Activated T-cell treated with anti-CD3 and anti-CD28 coated beads for 48 hours (primary cell): Measurements from ENCODE around the gene AKT3.
"Not testable (repeated sequence)": the region's sequence is repeated elsewhere in the genome, so short reads cannot be mapped to it uniquely, and the experiment has no call there.

Source experiments
- DNase-seq: peaks from one replicate; pipeline ENCODE4 v3.0.0-alpha.2; 2020; ENCODE audit warnings: low read depth

Gene AKT3

DNA sequence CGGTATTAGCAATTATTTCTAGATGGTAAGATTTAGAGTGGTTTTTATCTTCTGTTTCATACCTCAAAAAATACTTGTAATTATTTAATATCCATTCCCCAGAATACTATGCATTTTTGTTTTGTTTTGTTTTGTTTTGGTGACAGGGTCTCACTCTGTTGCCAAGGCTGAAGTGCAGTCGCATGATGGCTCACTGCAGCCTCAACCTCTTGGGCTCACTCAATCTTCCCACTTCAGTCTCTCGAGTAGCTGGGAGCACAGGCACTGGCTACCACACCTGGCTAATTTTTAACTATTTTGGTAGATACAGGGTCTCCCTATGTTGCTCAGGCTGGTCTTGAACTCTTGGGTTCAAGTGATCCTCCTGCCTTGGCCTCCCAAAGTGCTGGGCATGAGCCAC is 252.7 kb downstream of the AKT3 start:
- DNase-seq, result no peak

DNA sequence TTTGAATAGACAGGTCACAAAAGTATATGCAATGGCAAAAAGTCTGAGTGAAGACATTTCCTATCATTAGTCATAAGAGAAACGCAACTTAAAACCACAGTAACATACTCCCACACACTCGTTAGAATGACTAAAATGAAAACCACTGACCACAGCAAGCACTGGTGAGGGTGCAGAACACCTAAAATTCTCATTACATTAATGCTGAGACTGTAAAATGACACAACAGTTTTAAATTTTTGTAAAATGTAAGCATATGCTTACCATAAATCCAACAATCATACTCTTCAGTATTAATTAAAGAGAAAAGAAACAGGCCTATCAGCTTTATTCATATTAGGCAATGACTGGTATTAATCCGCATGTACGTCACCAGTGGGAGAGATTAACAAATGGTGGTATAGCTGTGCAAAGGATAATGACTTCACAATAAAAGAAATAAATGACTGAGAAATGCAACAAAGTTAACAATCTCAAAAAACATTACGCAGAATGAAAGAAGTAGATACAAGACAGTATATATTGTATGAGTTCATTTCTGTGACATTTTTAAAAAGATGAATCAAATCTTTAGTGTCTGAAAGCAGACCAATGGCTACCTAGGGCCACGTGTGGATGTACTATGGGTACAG is 253.5 kb downstream of the AKT3 start:
- DNase-seq, result no peak

DNA sequence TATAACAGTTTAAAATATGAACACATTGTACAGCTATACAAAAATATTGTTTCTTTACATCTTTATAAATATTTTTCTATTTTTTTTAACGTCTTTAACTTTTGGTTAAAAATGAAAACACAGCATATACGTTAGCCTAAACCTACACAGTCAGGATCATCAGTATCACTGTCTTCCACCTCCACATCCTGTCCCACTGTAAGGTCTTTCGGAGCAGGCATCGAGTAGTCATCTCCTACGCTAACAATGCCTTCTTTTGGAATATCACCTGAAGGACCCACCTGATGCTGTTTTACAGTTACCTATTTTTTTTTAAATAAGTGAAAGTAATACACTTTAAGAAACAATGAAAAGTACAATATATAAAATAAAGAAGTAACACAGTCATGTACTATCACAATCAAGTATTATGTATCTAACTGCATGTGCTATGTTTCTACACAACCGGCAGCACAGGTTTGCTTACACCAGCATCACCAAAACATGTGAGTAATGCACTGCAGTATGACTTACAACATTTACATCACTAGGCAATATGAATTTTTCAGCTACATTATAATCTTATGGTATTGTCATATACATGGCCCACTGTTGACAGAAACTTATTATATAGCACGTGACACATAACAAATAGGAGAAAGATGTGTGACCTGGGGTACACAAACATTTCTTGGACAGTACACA is 254.4 kb downstream of the AKT3 start:
- no peak for DNase-seq

DNA sequence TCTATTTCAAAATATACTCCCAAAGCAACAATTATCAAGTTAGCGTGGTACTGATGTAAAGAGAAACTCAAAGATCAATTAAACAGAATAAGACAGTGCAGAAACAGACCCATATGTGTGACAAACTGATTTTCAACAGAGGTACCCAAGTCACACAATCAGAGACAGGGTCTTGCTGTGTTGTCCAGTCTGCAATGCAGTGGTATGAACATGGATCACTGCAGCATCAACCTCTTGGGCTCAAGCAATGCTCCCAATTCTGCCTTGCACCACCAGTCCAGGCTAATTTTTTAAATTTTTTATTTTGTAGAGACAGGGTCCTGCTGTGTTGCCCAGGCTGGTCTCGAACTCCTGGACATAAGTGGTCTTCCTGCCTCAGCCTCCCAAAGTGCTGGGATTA is 255.6 kb downstream of the AKT3 start:
- DNase-seq, result no peak

DNA sequence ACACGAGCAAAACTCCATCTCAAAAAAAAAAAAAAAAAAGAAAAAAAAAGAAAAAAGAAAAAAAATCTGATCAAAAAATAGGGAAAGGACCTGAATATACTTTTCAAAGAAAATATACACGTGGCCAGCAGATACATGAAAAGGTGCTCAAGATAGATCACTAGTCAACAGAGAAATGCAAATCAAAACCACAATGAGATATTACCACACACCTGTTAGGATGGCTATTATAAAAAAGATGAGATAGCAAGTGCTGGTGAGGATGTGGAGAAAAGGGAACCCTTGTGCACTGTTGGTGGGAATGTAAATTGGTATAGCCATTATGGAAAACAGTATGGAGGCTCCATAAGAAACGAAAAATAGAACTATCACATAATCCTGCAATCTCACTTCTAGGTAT is 260.8 kb downstream of the AKT3 start:
- not testable (repeated sequence) for DNase-seq

DNA sequence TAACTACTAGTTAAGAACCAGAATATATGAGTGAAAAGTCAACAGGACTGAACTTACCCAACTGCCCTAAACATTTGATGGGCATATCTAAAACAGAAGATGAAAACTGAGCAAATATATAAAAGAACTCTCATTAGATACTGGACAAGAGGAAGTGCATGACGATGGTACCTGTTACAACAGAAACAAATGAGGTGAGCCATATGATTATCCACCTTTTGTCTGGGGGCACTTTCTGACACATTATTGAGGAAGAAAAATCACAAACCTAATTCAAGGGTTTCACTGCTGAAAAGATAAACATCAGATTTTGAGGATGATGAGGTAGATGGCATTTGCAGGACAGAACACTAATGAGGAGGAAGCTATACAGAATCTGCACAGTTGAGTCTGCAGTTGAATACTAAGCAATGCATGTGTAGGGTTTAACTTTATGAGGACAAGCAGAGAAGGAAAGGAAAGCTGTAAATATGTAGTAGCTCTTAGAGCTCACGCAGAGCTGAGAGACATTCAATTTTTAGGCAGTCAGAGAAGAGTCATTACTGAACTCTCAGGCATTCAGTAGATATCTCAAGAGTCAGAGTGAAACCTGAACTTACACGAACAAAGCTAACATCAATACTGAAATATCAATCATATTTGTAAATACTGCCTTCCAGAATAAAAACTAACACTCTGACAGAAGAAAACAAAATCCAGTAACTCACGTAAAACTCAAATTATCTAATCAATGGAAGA is 262.1 kb downstream of the AKT3 start:
- no peak for DNase-seq

DNA sequence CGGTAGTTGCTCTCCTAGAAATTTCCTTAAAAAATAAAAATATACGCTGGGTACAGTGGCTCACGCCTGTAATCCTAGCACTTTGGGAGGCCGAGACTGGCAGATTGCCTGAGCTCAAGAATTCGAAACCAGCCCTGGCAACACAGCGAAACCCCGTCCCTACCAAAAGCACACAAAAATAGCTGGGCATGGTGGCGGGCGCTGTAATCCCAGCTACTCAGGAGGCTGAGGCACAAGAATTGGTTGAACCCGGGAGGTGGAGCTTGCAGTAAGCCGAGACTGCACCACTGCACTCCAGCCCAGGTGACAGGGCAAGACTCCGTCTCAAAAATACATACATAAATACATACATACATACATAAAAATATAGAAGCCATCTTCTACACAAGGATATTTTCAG is 262.8 kb downstream of the AKT3 start:
- no peak for DNase-seq

DNA sequence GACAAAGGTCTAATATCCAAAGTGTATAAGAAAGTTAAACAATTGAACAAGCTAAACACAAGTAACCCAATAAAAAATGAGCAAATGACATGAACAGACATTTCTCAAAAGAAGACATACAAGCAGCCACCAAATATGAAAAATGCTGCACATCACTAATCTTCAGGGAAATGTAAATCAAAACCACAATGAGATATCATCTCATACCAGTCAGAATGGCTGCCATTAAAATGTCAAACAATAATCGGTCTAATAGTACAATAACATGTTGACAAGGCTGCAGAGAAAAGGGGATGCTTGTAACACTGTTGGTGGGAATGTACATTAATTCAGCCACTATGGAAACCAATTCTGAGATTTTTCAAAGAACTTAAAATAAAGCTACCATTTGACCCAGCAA is 264.1 kb downstream of the AKT3 start:
- no peak for DNase-seq

DNA sequence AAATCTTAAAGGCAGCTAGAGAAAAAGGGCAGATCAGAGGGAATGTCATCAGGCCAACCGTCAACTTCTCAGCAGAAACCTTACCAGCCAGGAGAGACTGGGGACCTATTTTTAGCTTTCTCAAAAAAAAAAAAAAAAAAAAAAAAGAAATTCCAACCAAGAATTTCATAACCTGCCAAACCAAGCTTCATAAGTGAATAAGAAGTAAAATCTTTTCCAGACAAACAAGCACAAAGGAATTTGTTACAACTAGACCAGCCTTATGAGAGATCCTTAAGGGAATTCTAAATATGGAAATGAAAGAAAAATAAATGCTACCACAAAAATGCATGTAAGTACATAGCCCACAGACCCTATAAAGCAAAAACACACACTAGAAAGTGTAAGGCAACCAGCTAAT is 267.7 kb downstream of the AKT3 start:
- DNase-seq, result no peak

DNA sequence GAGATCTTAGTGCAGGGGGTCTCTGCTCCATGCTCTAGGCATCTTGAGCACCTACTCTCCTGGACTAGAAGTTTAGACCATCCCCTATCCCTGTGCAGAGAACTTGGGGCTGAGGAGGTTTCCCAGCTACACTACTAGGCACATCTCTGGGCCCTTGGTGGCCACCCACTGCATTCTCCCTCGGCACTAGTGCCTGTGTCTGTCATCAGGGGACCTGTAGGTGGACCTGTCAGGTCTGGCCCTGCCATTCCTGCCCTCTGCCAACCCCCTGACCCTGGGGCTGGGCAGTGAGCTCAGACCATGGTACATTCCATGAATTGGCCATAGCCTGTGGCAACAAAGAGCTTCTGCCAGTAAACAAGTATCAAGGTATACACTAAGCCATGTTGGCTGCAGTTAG is 269.1 kb downstream of the AKT3 start:
- DNase-seq, result no peak

DNA sequence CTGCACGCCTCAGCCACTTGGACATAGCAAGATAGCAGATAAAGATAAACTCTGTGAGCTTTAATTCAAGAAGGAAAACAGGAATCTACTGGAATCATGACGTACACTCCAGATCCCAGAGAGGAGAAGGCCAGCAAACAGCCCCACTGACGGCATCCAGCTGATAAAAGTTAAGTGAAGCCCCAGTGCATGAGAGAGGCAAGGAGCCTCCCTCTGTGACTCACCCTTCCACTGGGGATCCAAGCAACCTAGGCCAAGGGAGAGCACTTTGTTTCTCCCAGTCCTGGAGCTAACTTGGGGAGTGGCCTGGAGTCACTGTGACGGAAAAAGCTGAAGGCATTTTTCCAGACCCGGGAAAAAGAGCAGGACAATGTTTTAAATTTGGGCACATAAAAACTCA is 270.0 kb downstream of the AKT3 start:
- DNase-seq, result no peak

DNA sequence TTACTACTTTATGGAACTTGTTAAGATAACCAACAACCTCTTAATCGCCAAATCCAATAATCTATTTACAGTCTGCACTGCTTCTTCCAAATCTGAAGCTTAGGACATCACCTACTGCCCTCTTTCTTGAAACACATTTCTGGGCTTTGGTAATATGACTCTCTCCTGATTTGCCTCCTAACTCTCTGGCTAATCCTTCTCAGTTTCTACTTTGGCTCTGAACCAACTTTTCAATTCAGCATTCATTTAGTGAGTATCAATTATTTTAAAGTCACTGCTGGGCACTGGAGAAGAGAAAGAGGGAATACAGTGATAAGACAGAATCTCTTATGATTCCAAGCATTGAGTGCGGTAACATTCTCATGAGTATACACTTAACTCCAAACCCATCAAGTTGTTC is 275.0 kb downstream of the AKT3 start:
- DNase-seq, result no peak

DNA sequence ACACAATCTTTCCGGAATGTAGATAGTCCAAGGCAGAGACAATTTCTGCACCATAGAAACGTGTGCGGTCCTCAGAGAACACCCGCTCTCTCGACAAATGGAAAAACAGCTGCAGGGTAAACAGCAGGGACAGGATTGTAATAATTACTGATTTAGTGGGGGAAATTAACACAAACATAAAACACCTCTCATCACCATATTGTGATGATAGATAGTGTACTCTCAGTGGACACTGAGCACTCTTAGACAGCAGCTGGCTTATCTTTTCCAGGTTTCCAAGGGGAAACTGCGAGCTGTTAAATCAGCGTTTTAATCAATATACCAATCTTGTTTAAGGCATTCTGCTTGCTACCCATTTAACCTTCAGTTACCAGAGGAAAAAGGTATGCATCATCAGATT is 277.1 kb downstream of the AKT3 start:
- DNase-seq, result no peak

DNA sequence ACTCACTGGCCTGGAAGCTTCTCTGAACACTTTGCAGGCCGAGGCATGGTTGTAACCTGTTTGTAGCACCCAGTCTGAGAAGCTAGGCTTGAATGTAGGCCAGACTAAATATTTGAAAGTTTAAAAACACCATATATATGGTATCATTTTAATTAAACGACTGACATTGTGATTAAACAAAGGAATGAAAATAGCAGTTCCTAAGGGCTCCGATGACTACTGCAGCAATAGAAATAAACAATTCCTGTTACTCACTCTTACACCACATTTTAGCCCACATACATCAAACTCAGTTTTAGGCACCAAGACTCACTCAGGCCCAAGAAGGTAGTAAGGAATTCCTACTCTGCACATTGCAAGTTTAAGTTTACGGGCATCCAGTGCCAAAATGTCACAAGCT is 281.2 kb downstream of the AKT3 start:
- no peak for DNase-seq

DNA sequence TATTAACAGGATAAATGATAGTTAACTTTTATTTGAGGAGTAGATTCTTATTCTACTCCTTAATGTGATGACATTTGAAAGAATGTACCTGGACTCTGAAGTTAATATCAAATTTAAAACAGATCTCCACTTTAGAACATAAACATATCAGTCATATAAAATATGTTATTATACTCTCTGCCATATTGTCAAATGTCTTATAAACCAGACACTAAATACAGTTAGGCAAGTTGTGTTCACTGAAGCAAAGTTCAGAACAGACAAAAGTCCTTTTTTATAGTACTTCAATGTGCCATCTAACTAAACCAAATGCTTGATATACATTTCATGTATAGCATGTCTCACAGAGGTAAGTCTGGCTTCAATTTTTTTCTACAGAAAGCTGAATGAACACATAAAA is 285.2 kb downstream of the AKT3 start:
- no peak for DNase-seq

DNA sequence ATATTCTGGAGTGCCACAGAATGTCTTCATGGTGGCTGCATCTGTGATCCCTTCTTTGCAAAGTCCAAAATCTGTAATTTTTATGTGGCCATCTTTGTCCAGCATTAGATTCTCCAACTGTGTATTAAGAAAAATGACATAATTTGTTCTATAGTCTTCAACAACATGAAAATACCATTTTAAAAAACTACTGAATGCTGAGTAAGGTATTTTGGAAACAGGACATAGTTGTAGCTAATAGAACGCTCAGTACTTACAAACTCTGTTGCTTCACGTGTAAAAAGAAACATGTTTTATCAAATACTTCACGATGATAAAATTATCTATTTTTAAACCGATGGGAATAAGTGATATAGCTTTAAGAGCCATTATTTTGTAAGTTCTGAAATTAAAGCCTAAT is 286.3 kb downstream of the AKT3 start:
- no peak for DNase-seq

DNA sequence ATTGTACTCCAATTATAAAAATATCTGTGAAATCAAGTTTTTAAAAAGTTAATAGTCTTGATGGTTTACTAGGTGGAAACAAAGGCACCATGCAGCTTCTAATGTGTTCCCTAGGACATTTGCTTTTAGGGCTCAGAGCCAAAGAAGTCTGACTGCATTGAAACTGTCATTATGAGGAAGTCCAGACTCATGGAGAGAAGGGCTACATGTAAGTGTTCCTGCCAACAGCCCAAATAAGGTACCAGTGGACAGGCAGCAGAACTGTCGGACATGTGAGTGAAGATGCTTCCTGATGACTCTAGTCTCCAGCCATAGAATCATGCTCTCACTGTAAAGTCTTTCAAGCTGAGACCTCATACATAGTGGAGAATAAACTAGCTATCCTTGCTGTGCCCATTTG is 287.6 kb downstream of the AKT3 start:
- no peak for DNase-seq

DNA sequence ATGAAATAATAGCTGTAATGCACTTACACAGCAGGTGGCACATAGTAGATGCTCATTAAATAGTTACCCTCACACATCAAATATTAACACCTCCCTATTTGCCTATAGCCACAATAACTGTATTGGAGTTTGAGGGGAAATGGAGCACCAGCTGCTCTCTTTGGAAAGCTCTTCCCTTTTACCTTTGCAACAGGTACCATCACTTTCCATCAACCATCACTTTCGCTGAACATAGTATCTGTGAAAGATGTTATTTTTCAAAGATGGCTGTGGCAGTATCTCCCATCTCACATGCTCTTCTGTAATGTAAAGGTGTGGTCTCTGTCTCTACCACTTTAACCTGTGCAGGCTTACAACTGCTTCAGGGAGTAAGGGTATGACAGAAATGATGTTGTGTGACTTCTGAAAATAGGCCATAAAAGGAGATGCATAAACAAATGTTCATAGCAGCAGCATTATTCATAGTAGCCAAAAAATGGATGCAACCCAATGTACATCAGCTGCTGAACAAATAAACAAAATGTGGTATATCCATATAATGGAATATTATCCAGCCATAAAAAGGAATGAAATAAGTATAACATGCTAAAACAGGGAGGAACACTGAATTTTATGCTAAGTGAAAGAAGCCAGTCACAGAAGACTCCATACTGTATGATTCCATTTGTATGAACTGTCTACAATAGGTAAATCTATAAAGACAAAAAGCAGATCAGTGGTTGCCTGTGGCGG is 288.3 kb downstream of the AKT3 start:
- no peak for DNase-seq

DNA sequence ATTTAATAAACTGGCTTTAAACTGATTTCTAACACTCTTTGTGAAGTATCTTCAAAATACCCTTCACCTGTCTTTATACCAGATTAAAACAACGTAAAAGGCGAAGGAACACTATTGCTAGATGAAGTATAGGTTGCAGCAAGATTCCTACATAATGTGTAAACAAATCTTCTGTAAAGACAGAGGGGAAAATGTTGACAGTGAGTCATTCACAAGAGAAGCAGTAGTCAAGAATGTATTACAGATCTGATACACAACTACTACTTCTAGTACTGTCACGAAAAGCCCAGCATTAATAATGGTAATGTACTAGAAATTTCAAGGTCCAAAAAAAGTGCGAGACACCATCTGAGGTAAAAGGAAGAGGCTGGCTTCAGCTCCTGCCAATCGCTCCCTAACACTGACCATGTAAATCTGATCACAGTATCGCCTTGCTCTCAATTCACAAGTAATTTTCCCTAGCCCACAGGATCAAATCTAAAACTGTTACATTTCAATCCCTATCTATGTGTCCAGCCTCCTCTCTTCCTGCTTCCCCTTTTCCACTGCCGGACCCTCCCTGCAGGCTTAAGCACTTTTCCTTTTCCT is 290.4 kb downstream of the AKT3 start:
- no peak for DNase-seq

DNA sequence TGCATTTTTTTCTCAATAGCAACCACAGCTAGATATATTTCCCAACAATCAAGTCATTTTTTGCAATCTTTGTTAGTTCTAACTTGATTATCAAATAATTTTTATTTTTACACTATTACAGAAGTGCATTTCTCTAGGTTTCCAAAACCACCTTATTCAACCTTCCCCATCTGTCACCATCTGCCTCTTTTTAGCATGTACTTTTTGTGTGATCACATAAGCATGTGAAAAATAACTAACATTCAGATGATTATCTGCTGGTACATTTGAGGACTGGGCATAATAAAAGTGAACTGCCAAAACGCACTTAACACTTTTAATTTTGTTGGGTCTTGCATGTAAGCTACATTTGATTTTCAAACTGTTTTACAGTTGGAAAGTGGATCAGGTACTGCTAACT is 291.5 kb downstream of the AKT3 start:
- no peak for DNase-seq

DNA sequence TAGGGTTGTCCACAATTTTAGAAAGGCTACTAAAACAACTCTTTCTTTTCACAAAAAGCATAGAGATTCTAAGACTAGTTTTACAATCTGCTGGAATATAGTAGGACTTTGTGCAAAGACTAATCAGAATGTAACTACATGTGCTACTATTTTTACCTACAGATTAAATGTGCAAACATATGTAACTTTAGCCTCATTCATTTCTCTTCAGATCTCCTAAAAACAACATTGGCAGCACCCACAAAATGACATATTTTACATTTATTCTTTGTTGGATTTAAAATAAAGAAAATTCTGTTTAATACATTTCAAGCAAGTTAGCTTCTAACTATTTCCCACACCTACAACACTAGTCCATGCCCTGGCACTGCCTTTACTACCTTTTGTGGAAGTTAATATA is 292.2 kb downstream of the AKT3 start:
- DNase-seq, result no peak

DNA sequence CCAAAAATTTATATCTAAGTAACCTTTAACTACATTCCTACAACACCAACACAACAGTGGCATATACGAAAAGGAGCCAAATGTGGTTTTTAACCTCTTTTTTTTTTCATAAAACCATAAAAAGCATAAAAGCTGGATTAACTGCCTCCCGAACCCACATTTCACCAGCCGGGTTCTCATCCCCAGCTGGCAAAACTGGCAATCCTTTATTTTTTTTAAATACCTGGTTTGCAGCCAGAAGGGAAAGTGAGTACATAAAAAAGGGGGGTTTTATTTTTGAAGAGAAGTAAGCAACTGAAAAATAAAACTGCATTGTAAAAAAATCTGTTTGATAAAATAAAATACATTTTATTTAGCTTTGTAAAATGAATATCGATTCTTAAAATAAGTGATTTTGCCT is 295.4 kb downstream of the AKT3 start:
- no peak for DNase-seq

DNA sequence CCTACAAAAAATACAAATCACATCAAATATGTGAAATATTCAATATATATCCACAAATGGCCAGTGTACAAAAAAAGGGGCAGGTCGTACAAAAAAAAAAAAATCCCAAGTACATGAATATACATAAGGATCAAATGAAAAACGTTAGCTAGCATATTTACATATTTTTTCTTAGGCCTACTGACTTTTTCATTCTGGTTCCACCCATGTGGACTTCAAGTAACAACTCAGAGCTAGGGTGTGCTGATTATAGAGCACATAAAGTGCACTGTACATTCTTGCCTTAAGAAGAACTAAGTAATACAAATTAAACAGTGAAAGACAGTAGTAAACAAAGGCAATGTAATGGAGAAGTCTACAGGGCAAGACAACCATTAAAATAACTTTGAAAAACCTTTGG is 297.0 kb downstream of the AKT3 start:
- DNase-seq, result no peak
